CD1c-positive myeloid dendritic cell (primary cell): ENCODE measurements around the gene TRIM21.
A peak's percentile ranks its signal among the peaks of the same experiment; 100 is the strongest.
"Not testable (repeated sequence)": the region's sequence is repeated elsewhere in the genome, so short reads cannot be mapped to it uniquely, and the experiment has no call there.

Source experiments
- DNase-seq: peaks from one replicate; pipeline ENCODE4 v3.0.0-alpha.2; 2016; ENCODE audit errors: extremely low spot score

TRIM21 gene

GRCh38 chr11:4393209-4393857 lies at the start of gene TRIM21:
TSS of gene TRIM21 (minus strand) at chr11:4393702. CDS start at chr11:4390409, 3,293 bp downstream.
- peak; percentile 90 for DNase-seq

- peak; percentile 44 for DNase-seq
Measured at GRCh38 chr11:4441515-4441914, 48.0 kb upstream of the TRIM21 start.

DNA sequence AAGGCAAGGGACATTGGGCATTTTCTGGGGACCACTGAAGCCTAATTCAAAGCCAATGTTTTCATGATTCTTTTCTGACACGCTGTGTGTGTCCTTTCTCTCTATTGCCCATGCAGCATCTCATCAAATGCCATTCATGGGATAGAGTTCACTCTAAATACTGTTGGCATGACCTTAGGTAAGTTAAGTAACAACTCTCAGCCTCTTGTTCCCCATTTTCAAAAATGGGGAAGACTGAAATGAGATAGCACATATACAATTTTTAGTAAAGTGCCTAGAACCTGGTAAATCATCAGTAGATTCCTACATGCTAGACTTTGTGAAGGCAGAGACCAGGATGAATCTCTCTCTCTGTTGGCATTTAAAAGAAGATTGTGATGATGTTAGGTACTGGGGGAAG lies 42.9 kb upstream of the TRIM21 start:
- DNase-seq: peak; percentile 54

GRCh38 chr11:4433856-4434255 lies 40.4 kb upstream of the TRIM21 start:
- no peak for DNase-seq

DNA sequence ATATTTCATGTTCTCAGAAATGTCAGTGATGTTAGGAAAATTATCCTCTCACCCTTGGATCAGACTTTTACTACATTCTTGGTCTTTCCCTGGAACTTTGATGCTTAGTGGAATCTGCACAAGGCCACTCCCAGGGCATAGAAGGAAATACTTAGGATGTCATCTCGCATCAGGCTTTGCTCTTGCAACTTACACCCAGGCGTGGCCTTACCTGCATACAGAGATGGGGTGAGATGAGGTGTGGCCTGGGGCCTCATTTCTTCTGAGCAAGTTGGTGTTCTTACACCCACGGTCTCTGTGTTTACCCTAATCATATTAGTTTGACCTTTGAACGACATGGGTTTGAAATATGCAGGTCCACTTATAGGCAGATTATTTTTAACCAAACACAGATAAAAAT lies 36.5 kb upstream of the TRIM21 start:
- no peak for DNase-seq

DNA sequence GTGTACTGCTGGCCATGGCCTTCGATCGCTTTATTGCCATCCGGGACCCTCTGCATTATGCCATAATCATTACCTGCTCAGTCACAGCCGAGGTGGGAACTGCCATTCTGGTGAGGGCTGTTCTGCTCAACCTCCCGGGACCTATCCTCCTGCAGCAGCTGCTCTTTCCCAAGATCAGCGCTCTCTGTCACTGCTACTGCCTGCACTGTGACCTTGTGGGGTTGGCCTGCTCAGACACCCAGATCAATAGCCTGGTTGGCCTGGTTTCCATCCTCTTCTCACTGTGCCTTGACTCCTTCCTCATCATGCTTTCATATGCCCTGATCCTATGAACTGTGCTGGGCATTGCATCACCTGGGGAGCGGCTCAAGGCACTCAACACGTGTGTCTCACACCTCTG lies 24.9 kb upstream of the TRIM21 start:
- DNase-seq: no peak

- no peak for DNase-seq
Measured at GRCh38 chr11:4416816-4417215, 23.3 kb upstream of the TRIM21 start.

- no peak for DNase-seq
Measured at GRCh38 chr11:4416306-4416705, 22.8 kb upstream of the TRIM21 start.

DNA sequence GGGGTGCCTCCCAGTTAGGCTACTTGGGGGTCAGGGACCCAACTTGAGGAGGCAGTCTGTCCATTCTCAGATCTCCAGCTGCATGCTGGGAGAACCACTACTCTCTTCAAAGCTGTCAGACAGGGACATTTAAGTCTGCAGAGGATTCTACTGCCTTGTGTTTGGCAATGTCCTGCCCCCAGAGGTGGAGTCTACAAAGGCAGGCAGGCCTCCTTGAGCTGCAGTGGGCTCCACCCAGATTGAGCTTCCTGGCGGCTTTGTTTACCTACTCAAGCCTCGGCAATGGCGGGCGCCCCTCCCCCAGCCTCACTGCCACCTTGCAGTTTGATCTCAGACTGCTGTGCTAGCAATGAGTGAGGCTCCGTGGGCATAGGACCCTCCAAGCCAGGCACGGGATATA lies 12.7 kb upstream of the TRIM21 start:
- DNase-seq: not testable (repeated sequence)

- no peak for DNase-seq
Measured at GRCh38 chr11:4393858-4394223, 339 bp upstream of the TRIM21 start.

GRCh38 chr11:4388221-4388620 lies 5.3 kb downstream of the TRIM21 start:
- DNase-seq: no peak

DNA sequence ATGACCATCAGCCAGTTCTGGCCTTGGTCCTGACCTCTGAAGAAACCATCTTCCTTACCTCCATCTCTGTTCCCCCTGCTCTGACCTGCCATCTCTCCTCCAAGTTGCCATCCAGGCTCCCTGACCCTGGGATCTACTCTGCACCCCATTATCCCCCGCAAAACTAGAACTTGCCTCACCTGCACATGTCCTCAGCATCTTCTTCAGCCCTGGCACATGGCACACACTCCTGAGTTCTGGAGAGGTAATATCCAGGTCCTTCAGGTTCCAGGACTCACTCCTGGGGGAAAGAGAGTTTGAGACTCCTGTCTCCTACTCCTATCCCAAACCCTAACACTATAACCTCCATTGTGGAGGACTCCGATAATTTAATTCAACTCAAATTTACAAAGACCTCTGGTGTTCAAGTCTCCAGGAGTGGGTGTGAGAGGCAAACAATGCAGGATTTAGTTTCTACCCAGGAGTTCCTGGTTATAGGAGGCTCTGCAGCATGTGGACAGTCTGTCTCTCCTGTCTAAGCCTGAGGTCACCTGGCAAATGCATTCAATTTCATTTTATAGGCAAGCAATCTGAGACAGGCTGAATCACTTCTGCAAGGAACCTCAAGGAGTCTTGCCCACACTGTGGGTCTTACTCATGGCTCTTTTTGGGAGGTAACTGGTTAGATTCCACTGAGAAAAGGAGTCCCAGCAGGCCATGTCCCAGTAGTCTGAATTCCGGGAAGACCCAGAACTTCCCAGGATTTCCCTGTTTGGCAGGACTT lies 7.3 kb downstream of the TRIM21 start:
- DNase-seq: no peak

DNA sequence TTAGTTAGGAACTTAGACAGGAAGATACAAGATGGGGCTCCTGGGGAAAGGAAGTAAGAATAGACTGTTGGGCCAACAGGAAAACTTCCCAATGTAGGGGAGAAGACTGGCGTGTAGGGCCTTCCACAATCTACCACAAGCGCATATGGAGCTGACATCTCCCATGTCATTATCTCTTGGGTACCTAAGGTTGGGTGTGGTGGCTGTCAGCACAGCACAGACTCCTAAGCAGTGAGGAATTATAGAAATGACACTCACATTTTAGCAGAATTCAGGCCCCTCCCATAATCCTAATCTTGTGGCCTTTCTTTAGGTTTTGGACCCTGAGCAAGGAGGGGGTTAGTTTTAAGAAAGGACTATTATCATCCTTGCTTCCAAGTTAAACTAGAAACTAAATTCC lies 11.6 kb downstream of the TRIM21 start:
- no peak for DNase-seq

DNA sequence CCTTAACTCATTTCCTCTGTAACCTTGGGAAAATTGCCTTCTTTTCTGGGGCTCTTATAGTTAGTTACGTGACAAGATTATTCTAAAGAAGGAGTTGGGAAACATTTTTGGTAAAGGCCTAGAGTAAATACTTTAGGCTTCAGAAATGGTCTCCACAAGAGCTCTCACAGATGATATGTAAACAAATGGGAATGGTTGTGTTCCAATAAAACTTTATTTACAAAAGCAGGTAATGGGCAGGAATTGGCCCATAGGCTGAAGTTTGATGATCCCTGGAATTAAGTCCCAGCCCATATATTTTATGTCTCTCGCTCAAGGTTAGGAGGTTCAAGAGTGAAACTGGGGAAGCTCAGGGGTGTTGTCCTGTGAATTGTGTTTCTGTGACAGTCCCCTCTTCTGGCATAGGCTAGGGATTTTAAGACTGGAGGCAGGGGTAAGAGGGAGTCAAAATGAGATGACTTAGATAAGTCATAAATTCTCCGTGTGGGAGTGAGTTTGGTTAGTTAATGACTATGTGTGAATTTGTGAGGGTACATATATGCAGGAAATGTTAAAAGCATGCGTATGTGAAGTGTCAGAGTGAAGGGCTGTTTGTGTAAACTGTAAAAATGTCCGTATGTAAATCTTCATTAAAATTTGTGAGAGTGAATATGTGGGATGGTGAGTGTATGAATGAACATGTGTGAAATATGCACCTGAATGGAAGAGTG lies 17.9 kb downstream of the TRIM21 start:
- DNase-seq: no peak

DNA sequence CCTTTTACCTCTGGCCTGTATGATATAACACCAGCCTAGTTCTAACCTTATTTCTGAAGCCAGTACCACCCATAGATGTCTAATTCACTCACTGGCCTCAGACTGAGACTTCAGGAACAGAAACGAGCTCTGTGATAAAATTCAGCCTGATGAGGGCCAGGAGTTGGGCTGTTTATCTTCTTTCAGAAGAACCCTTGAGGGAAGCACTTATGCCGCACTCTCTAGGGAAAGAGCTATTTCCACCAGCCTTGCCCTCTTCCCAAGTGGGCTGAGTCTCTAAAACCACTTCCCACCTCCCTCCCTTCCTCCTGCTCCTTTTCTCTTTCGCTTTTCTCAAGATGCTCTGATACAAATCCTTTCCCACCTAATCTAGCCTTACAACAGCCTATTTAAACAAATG lies 23.3 kb downstream of the TRIM21 start:
- DNase-seq: no peak

DNA sequence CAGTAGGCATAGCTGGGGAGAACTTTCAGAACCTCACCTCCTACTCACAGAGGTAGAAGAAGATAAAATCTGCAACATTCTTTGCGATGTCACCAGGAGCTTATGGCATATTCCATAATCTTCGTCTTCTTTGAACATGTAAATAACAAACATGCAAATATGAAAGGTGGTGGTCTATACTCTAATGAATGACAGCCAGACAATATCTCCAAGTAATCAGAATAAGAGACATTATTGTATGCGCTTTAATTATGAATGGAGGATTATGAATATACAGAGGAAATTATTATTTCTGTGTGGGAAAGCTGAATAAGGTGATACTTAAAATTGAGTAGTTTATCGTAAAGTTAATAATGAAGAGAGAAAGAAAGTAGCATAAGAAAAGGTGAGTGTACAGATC lies 25.2 kb downstream of the TRIM21 start, which contains the start of gene OR52B4:
Gene OR52B4, minus strand, starts transcription at position 101 of the 400 bp plus-strand sequence. Its CDS starts 91 bp downstream, at position 10.
- DNase-seq: no peak

DNA sequence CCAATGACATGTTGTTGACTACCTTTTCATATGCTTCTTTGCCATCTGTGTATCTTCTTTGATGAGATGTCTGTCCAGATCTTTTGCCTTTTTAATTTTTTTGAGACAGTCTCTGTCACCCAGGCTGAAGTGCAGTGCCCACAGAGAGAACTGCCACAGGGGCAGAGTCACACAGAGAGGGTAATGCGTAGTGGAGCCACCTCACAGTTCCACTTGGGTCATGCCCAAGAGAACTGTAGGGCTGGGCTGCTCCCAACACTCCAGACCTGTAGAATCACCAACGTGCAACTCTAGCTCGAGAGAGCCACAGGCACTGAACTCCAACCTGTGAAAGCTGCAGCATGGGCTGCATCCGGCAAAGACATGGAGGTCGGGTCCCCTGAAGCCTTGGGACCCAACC lies 45.4 kb downstream of the TRIM21 start:
- not testable (repeated sequence) for DNase-seq

DNA sequence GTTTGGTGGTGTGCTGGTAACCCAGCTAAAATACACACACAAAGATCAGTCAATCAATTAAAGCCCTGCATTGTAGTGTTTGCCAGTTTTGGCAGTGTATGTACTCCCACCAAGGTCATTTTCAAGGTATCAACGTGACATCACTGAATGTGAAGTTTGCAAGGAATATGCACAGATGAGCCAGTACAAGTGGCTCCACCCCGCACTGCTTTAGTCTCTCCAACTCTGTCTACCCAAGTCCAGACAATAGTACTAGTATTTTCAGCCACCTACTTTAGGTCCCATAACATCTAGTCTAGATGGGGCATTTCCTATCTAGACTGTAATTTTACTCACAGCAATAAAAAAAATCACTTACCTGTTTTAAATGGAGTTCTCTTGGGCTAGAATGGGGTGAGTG lies 48.1 kb downstream of the TRIM21 start:
- DNase-seq: not testable (repeated sequence)
